Activated CD4-positive, alpha-beta memory T cell treated with anti-CD3 and anti-CD28 coated beads, Interleukin-2, amount 10 ng/mL, durations not matched to agents 7 days and 5 days (primary cell): Measurements from ENCODE around the gene PDZD11. TPM values are rescaled to one million over a fixed set of nuclear protein-coding genes. Genes with fewer than 3 reads are reported as not detected.
"Not testable (repeated sequence)": the region's sequence is repeated elsewhere in the genome, so short reads cannot be mapped to it uniquely, and the experiment has no call there.

Source experiments
- CTCF ChIA-PET: fragments of 350-600 bp; sonication (Branson Sonifier 250); formaldehyde crosslinking; loops from one replicate; lab custom pipeline; 2021; ENCODE audit warnings: antibody characterized with exemption, inconsistent platforms; lab: Charles Lee
- POLR2A ChIA-PET: fragments of 350-600 bp; sonication (Branson Sonifier 250); formaldehyde crosslinking; loops from one replicate; lab custom pipeline; 2021; ENCODE audit warnings: antibody characterized with exemption; lab: Charles Lee
- DNase-seq: peaks from one replicate; pipeline ENCODE4 v3.0.0-alpha.2; 2020
- H3K27ac Mint-ChIP-seq: one replicate; pipeline ENCODE4 v1.8.0; 2021; ENCODE audit warnings: mild to moderate bottlenecking, mixed read lengths
- H3K27me3 Mint-ChIP-seq: one replicate; pipeline ENCODE4 v1.8.0; 2021; ENCODE audit warnings: mixed read lengths
- H3K36me3 Mint-ChIP-seq: one replicate; pipeline ENCODE4 v1.8.0; 2021; ENCODE audit warnings: low read depth, mixed read lengths
- H3K4me1 Mint-ChIP-seq: one replicate; pipeline ENCODE4 v1.8.0; 2021; ENCODE audit warnings: mixed read lengths
- H3K4me3 Mint-ChIP-seq: one replicate; pipeline ENCODE4 v1.8.0; 2021; ENCODE audit warnings: mild to moderate bottlenecking, mixed read lengths
- H3K9me3 Mint-ChIP-seq: one replicate; pipeline ENCODE4 v1.8.0; 2021; ENCODE audit warnings: mixed read lengths
- total RNA-seq, 2 experiments: library from RNA; stranded (reverse); gene quantifications; one replicate each; pipeline ENCODE4 v1.2.3, GENCODE V29; 2021

The PDZD11 gene
- total RNA-seq, 2 experiments from 2014 or later = 36.3 to 38.8 TPM

DNA sequence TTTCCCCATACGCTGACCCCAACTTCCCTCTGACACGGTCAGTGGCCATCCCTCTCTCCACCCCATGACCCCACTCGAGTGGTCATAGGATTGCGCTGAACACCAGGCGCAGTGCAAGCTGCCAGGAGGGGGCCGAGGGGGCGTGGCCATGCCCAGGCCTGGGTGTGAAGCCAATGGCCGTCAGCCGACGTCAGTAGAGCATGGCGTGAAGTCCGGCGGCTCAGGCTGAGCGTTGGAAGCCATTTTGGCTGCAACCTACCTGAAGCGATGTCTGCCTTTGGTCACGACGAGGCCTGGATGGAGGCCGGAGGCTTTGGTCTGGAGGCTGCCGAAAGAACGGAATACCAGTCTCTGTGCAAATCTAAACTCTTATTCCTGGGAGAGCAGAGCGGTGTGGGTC is 7.8 kb downstream of the PDZD11 start, which contains the start of gene RAB41:
RAB41 (plus strand) TSS at position 222 of the 400 bp plus-strand sequence; CDS start at position 268, 46 bp downstream.
- POLR2A ChIA-PET = no interaction called here
- Mint-ChIP-seq H3K4me3 (no peak within 1 kb of the TSS), H3K27me3 (no peaks in the 10 kb centered on the region), H3K27ac (no peak within 1 kb of the TSS), H3K9me3 (no peaks in the 10 kb centered on the region), H3K4me1 (no peaks in the 10 kb centered on the region), H3K36me3 (peaks cover 19% of the 10 kb centered on the region)
- DNase-seq = no peak
- CTCF ChIA-PET = no interaction called here

GRCh38 chrX:70280573-70280972 is 9.2 kb downstream of the PDZD11 start:
- no peak overlapping the region for H3K27ac Mint-ChIP-seq
- ChIA-PET CTCF (no interaction called here), POLR2A (interaction anchor here (1.6 kb wide), 1 partner anchor 9 kb away, joined by 4 read pairs; the partner anchor contains the start of genes KIF4A and PDZD11)
- H3K36me3 Mint-ChIP-seq = peaks cover 8% of the 10 kb centered on the region
- H3K4me3 Mint-ChIP-seq = no peak overlapping the region
- no peaks in the 10 kb centered on the region for H3K9me3 Mint-ChIP-seq
- H3K27me3 Mint-ChIP-seq = no peaks in the 10 kb centered on the region
- DNase-seq = no peak
- no peaks in the 10 kb centered on the region for H3K4me1 Mint-ChIP-seq

GRCh38 chrX:70279081-70279480 is 10.6 kb downstream of the PDZD11 start:
- H3K27ac Mint-ChIP-seq = no peak overlapping the region
- no peaks in the 10 kb centered on the region for H3K27me3 Mint-ChIP-seq
- DNase-seq = no peak
- ChIA-PET CTCF (no interaction called here), POLR2A (interaction anchor here (1.6 kb wide), 1 partner anchor 11 kb away, joined by 4 read pairs; the partner anchor contains the start of genes KIF4A and PDZD11)
- peaks cover 8% of the 10 kb centered on the region for H3K36me3 Mint-ChIP-seq
- H3K9me3 Mint-ChIP-seq = no peaks in the 10 kb centered on the region
- no peaks in the 10 kb centered on the region for H3K4me1 Mint-ChIP-seq
- no peak overlapping the region for H3K4me3 Mint-ChIP-seq

- DNase-seq, H3K27me3 Mint-ChIP-seq, H3K36me3 Mint-ChIP-seq, H3K27ac Mint-ChIP-seq, CTCF ChIA-PET, H3K4me3 Mint-ChIP-seq, H3K9me3 Mint-ChIP-seq, POLR2A ChIA-PET, H3K4me1 Mint-ChIP-seq: not testable (repeated sequence)
These were observed 15.7 kb downstream of the PDZD11 start for GRCh38 chrX:70274029-70274428.

- no peak within 1 kb of the TSS for H3K4me3 Mint-ChIP-seq
- POLR2A ChIA-PET = no interaction called here
- no peaks in the 10 kb centered on the region for H3K9me3 Mint-ChIP-seq
- no peaks in the 10 kb centered on the region for H3K27me3 Mint-ChIP-seq
- DNase-seq = no peak
- H3K4me1 Mint-ChIP-seq = no peaks in the 10 kb centered on the region
- CTCF ChIA-PET = no interaction called here
- no peak within 1 kb of the TSS for H3K27ac Mint-ChIP-seq
- no peaks in the 10 kb centered on the region for H3K36me3 Mint-ChIP-seq
These were observed 21.7 kb downstream of the PDZD11 start, which contains the start of gene ARR3 for GRCh38 chrX:70268034-70268433. ARR3 (plus strand) TSS chrX:70268334; CDS start chrX:70269386, 1,052 bp downstream.

- ChIA-PET CTCF (no interaction called here), POLR2A (no interaction called here)
- Mint-ChIP-seq H3K36me3 (no peaks in the 10 kb centered on the region), H3K9me3 (no peaks in the 10 kb centered on the region), H3K4me1 (no peaks in the 10 kb centered on the region), H3K27ac (no peak overlapping the region), H3K27me3 (no peaks in the 10 kb centered on the region), H3K4me3 (no peak overlapping the region)
- no peak for DNase-seq
These were observed 24.9 kb downstream of the PDZD11 start for GRCh38 chrX:70264784-70265183.

DNA sequence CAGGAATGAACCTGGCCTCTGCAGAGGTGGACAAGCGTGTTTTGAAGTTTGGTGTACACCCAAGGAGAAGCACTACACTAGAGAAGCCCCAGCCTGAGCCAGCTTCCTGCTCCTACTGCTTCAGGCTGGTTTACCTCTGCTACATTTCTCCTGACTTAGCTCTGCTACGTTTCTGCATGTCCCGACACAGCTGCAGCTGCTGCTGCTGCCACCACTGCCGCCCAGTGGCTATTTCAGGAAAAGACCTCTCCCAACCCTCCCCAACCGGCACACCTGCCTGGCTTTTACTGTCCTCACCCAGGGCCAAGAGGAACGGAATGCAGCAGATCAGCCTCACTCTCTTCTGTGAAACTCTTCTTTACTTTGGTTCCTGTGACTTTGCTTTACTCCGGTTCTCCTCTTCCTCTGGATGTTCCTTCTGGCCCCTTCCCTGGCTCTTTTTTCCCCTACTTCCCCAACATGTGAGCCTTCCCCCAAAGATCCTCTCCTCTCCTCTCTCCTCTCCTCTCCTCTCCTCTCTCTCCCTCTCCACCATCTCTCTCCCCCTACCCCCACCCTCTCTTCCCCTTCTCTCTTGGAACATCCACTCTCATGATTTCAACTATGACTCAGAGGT is 26.7 kb downstream of the PDZD11 start:
- no peaks in the 10 kb centered on the region for H3K9me3 Mint-ChIP-seq
- H3K4me3 Mint-ChIP-seq = no peak overlapping the region
- no peaks in the 10 kb centered on the region for H3K36me3 Mint-ChIP-seq
- POLR2A ChIA-PET = no interaction called here
- CTCF ChIA-PET = no interaction called here
- no peaks in the 10 kb centered on the region for H3K27me3 Mint-ChIP-seq
- no peak overlapping the region for H3K27ac Mint-ChIP-seq
- peaks cover under 1% of the 10 kb centered on the region for H3K4me1 Mint-ChIP-seq
- DNase-seq = peak; percentile 35

- POLR2A ChIA-PET = no interaction called here
- Mint-ChIP-seq H3K36me3 (no peaks in the 10 kb centered on the region), H3K9me3 (no peaks in the 10 kb centered on the region), H3K27me3 (no peaks in the 10 kb centered on the region), H3K4me1 (peaks cover 2% of the 10 kb centered on the region), H3K27ac (no peak within 1 kb of the TSS), H3K4me3 (no peak within 1 kb of the TSS)
- CTCF ChIA-PET = no interaction called here
- no peak for DNase-seq
These were observed 29.6 kb downstream of the PDZD11 start, which contains the start of gene P2RY4 for GRCh38 chrX:70260104-70260503. P2RY4 (minus strand) TSS chrX:70260204; CDS start chrX:70259624, 580 bp downstream.

DNA sequence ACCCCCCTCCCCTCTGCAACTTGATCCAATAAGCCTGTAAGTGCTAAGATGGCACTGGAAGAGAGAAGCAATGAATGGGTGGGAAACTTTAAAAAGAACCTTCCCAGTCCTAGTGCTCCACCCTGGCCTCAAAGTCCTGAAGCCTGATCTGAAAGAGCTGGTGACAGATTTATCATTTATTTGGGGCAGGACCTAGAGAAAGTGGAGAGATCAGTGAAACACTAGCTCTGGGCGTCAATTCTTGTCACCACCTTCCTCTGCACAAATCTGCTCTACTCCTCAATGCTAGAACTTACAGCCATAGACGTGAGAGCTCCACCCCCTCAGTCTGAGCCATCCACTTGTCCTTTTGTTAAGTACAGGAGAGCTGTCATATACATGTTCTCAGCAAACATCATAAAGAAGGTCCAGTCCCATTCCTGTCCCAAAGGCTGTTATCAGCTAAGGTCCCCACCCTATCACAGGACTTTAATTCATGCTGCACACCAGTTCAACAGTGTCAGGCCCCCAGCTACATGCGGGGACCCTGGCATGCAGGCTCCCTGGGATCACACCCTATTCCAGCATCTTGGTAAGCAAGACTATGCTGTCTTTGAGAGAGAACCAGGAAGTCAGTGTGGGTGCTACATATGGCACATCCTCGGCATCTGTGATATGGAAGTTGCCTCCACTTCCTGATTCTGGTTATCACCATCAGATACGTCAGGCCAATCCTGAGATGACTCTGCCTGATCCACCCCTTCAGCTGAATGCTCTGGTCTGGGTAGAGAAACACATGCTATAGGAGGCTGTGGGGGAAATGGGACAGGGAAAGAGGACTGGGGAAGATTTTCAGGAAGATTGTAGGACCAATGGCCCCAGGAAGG is 32.1 kb downstream of the PDZD11 start:
- Mint-ChIP-seq H3K9me3 (no peaks in the 10 kb centered on the region), H3K4me1 (peaks cover 17% of the 10 kb centered on the region), H3K36me3 (no peaks in the 10 kb centered on the region), H3K27ac (no peak overlapping the region), H3K4me3 (no peak overlapping the region), H3K27me3 (no peaks in the 10 kb centered on the region)
- ChIA-PET CTCF (no interaction called here), POLR2A (no interaction called here)
- DNase-seq = no peak

DNA sequence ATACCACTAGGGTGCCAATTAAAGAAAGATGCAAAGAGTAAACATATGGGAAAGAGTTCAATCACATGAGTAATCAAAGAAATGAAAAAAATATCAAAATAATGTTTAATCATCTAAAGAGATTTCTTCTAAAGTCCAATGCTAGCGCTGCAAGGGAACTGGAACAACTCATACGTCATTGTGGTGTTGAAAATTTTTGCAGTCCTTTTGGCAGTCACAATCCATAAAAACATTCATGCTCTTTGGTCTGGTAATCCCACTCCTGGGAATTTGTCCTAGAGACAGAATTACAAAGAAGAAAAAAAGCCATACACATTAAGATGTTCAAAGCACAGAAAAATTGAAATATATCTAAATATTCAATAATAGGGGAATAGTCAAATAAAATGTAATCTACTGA is 34.3 kb downstream of the PDZD11 start:
- DNase-seq = no peak
- no peaks in the 10 kb centered on the region for H3K27me3 Mint-ChIP-seq
- H3K9me3 Mint-ChIP-seq = no peaks in the 10 kb centered on the region
- CTCF ChIA-PET = no interaction called here
- peaks cover 17% of the 10 kb centered on the region for H3K4me1 Mint-ChIP-seq
- POLR2A ChIA-PET = no interaction called here
- H3K4me3 Mint-ChIP-seq = no peak overlapping the region
- no peak overlapping the region for H3K27ac Mint-ChIP-seq
- H3K36me3 Mint-ChIP-seq = no peaks in the 10 kb centered on the region

DNA sequence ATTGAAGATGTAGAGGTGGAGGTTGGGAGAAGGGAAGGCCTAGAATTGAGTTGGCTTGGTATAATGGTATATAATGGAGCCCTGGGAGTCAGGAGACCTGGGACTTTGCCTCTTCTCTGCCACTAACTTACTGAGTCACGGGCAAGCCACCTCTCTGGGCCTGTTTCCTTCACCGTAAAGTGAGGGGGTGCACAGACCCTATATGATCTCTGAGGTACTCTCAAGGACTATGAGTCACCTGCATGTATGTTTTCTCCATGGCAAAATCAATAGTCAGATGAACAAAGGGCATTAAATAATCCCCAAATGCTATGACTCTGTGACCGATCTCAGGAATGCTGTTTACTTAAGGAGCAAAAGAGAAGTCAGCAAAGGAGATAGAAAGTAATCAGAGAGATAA is 34.8 kb downstream of the PDZD11 start:
- ChIA-PET CTCF (no interaction called here), POLR2A (no interaction called here)
- no peaks in the 10 kb centered on the region for H3K36me3 Mint-ChIP-seq
- no peaks in the 10 kb centered on the region for H3K9me3 Mint-ChIP-seq
- no peak overlapping the region for H3K27ac Mint-ChIP-seq
- no peak for DNase-seq
- H3K4me1 Mint-ChIP-seq = peaks cover 17% of the 10 kb centered on the region
- no peak overlapping the region for H3K4me3 Mint-ChIP-seq
- no peaks in the 10 kb centered on the region for H3K27me3 Mint-ChIP-seq

- H3K36me3 Mint-ChIP-seq = no peaks in the 10 kb centered on the region
- CTCF ChIA-PET = no interaction called here
- POLR2A ChIA-PET = no interaction called here
- no peak overlapping the region for H3K4me3 Mint-ChIP-seq
- H3K27ac Mint-ChIP-seq = no peak overlapping the region
- H3K27me3 Mint-ChIP-seq = no peaks in the 10 kb centered on the region
- H3K9me3 Mint-ChIP-seq = no peaks in the 10 kb centered on the region
- peaks cover 17% of the 10 kb centered on the region for H3K4me1 Mint-ChIP-seq
- no peak for DNase-seq
These were observed 35.7 kb downstream of the PDZD11 start for GRCh38 chrX:70254063-70254400.

GRCh38 chrX:70253377-70254062 is 36.2 kb downstream of the PDZD11 start:
- no peak overlapping the region for H3K27ac Mint-ChIP-seq
- ChIA-PET CTCF (no interaction called here), POLR2A (no interaction called here)
- no peak for DNase-seq
- H3K36me3 Mint-ChIP-seq = no peaks in the 10 kb centered on the region
- H3K4me3 Mint-ChIP-seq = no peak overlapping the region
- peaks cover 17% of the 10 kb centered on the region for H3K4me1 Mint-ChIP-seq
- H3K9me3 Mint-ChIP-seq = no peaks in the 10 kb centered on the region
- H3K27me3 Mint-ChIP-seq = no peaks in the 10 kb centered on the region
